HG03103 (cell line): ENCODE data around the gene B4GALT2.
A peak's percentile ranks its signal among the peaks of the same experiment; 100 is the strongest.

Source experiments
- ATAC-seq: cut with Tn5 transposase; IDR thresholded peaks from one replicate; pipeline ENCODE4 v1.9.1; 2021; ENCODE audit warnings: low read depth; ENCODE audit not compliant: unreplicated experiment

Gene B4GALT2

DNA sequence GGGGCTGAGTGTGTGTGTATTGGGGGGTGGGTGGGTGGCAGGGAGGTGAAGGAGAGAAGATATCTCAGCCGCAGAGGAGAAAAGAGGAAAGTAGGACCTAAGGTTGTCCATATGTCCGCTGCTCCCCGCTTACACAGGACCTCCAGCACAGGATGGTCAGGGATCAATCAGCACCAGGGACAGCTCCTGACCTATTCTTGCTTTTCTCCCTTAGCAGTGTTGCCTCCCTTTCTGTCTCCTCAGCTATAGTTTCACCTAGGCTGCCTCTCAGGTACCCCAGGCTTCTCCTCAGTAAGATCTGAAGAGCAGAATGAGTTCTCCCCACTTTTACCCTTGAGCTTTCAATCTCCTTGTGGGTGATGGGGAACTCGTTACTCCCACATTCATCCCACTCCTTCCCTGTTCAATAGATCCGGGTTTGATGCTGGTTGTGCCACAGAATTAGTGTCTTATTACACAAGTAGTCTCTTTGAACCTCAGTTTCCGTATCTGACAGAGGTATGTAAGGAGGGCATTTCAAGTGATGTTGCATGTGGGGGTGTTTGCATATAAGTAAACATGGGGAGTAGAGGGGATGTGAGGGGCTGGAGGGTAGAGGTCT, 10.6 kb upstream of the B4GALT2 start:
- no peak for ATAC-seq

DNA sequence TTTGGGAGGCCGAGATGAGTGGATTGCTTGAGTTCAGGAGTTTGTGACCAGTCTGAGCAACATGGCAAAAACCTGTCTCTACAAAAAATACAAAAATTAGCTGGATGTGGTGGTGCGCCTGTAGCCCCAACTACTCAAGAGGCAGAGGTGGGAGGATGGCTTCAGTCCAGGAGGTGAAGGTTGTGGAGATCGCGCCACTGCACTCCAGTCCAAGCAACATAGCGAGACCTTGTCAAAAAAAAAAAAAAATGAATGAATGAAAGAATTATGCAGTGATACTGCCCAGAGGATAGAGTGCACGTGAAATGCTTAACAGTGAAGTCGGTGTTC, 9.6 kb upstream of the B4GALT2 start:
- no peak for ATAC-seq

DNA sequence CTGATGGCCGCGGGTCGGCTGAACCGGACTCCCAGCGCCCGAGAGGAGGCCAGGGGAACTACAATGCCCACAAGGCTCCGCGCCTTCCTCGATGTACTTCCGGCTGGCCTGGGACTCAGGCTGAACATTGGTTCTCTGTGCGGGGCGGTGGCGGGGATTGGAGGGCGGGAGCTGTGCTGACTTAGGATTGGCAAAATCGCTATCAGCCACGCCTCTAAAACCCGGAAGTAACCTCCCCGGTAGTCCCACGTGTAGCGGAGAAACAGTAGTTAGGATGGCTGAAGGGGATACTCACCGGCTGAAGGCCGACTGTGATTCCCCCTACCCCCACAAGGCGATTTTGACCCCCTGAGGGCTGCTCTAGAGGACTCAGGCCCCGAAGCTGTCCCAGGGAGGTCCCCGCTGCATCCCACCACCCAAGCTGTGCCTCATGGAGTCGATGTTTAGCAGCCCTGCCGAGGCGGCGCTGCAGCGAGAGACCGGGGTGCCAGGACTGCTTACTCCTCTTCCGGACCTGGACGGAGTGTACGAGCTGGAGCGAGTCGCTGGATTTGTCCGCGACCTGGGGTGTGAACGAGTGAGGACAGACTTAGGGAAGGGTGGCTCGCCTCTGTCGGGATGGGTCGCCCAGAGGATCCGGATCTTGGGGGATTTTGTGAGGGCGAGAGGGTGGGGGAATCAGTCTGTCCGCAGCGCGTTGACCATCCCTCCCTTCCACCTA, 9.1 kb upstream of the B4GALT2 start, which contains the start of gene DPH2:
DPH2 (plus strand) TSS at position 265 of the 721 bp plus-strand sequence; CDS start at position 431, 166 bp downstream.
- peak; percentile 82 for ATAC-seq

- no peak for ATAC-seq
Measured at GRCh38 chr1:43970502-43970901, 8.5 kb upstream of the B4GALT2 start.

DNA sequence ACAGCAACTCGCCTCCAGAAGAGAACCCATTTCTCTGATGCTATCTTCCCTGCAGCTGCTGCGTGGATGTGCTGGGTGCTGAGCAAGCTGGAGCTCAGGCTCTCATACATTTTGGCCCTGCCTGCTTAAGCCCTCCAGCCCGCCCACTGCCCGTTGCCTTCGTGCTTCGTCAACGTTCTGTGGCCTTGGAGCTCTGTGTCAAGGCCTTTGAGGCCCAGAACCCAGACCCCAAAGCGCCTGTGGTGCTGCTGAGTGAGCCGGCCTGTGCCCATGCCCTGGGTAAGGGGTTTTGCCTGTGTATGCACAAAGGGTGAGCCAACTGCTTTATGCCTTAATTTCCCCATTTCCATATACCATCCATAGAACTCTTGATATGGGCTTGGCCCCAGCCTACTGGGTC, 8.1 kb upstream of the B4GALT2 start:
- ATAC-seq = no peak

DNA sequence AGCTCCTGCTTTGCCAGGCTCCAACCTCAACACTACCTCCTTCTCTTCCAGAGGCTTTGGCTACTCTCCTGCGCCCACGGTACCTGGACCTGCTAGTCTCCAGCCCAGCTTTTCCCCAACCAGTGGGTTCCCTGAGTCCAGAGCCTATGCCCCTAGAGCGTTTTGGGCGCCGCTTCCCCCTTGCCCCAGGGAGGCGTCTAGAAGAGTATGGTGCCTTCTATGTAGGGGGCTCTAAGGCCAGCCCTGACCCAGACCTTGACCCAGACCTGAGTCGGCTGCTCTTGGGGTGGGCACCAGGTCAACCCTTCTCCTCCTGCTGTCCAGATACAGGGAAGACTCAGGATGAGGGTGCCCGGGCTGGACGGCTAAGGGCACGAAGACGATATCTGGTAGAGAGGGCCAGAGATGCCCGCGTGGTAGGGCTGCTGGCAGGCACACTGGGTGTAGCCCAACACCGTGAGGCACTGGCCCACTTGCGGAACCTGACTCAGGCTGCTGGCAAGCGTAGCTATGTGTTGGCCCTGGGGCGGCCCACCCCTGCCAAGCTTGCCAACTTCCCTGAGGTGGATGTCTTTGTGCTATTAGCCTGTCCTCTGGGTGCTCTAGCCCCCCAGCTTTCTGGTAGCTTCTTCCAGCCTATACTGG, 7.6 kb upstream of the B4GALT2 start:
- ATAC-seq = no peak

DNA sequence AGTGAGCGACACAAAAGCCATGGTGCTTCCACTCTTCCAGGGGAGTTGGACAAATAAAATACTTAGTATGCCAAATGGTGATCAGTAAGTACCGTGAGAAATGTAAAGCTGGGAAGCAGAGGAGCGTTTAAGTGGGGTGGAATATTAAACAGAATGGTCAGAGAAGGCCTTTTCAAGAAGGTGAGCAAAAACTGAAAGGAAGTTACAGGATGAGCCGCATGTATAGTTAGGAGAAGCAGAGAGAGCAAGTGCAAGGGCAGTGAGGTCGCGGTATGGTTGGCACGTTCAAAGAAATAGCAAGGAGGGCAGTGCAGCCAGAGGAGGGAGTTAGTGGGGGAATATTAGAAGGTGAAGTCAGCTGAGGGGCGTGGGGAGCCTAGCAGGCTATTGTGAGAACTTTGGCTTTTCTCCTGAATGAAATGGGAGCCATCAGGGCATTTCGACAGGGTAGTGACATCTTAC, 5.0 kb upstream of the B4GALT2 start:
- ATAC-seq = no peak

DNA sequence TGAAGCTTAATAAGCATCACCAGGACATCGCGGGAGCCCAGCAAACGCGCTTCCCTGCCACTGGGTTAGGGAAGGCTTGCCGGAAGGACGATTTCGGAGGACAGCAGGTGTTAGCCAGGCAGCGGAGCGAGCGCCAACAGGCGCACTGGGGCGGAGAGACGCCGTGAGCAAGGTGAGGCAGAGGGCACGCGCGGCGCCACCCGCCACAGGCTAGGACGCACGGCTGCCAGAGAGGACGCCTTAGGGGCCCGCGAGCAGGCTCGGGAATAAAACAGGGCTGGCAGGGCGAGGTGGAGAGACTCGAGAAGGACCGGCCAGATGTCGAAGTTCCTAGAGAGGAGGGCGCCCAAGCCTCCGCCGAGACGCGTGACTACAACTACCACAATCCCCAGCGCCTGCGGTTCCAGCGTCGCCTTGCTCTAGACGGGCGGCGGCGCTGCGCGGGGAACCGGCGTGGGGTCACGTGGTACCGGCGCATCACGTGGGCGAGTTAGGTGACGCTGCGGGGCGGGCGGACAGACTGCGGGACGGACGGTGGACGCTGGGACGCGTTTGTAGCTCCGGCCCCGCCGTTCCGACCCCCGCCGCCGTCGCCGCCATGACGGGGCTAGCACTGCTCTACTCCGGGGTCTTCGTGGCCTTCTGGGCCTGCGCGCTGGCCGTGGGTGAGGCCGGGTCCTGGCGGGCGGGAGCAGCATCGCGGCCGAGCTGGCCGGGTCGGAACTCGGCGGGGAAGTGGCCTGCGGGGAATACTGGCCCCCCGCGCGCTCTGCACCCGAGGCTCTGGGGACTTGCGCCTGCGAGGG, 4.4 kb upstream of the B4GALT2 start, which contains the start of gene ATP6V0B:
ATP6V0B (plus strand) TSS at position 518 of the 806 bp plus-strand sequence; CDS start at position 599, 81 bp downstream.
- ATAC-seq = peak; percentile 61

- no peak for ATAC-seq
Measured at GRCh38 chr1:43975249-43975961, 3.6 kb upstream of the B4GALT2 start.

DNA sequence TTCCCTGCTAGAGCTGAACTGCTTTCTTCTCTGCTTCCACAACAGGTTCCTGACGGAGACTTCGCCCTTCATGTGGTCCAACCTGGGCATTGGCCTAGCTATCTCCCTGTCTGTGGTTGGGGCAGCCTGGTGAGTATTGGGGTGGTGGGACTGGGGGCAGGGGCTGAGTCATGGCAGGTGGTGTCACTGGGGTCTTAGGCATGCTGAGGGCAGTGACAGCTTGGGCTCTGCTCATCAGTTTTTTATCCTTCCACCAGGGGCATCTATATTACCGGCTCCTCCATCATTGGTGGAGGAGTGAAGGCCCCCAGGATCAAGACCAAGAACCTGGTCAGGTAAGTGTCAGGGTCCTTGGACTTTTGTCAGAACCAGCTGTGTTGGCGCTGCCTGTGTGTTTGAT, 3.0 kb upstream of the B4GALT2 start:
- ATAC-seq = no peak

DNA sequence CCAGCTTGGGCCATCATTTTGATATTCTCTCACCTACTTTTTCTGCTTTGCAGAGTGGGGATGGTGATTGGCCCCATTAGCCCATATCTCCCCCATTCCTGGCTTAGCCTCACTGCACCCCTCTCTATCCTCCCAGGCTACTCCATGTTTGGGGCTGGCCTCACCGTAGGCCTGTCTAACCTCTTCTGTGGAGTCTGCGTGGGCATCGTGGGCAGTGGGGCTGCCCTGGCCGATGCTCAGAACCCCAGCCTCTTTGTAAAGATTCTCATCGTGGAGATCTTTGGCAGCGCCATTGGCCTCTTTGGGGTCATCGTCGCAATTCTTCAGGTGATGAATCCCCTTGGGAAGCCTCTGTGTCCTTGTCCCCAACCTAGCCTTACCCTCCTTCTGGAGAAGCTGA, 2.1 kb upstream of the B4GALT2 start:
- no peak for ATAC-seq

GRCh38 chr1:43977376-43978263, 1.4 kb upstream of the B4GALT2 start:
- no peak for ATAC-seq

GRCh38 chr1:43978264-43978550, 803 bp upstream of the B4GALT2 start:
- no peak for ATAC-seq

DNA sequence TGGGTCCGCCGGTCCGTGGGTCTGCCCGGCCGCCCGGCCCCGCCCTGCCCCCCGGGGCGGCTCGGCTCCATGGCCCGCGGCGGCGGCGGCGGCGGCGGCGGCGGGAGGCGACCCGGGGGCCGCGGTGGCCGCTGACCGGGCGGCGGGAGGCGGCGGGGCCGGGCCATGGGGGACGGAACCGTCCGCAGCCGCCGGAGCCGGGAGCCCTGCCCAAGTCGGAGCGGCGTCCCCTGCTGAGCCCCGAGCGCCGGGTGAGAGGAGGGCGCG, 184 bp downstream of the B4GALT2 start:
- ATAC-seq = no peak

DNA sequence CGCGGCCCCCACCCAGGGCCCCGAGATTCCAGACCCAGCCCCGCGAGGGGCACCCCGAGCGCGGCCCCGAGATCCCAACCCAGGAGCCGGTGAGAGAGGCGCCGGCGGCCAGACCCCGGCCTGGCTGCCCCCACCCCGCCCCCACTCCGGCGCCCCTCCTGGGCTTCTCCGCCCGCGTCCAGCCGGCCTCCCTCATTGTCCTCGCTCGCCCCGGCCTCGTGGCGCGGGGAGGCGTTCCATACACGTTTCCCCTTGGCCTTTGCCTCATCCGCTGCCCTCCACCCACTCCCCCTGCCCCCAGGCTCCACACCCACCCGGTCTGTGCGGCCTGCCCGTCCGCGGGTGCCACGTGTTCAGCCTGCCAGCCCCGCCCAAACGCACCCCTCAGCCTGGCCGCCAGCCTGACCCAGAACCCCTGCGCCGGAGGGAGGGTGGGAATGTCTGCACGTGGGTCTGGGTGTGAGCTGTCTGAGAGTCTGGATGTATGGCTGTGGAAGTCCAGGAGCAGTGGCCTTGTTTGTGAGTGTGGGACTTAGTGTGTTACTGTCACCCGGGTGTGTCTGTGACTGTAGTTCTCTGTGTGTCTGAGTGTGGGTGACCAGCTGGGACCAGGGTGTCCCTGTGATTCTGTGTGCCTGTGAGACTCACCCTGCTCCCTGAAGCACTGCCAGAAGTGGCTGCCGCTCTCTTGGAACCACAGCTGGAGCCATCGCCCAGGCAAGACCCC, 681 bp downstream of the B4GALT2 start:
- ATAC-seq = no peak

DNA sequence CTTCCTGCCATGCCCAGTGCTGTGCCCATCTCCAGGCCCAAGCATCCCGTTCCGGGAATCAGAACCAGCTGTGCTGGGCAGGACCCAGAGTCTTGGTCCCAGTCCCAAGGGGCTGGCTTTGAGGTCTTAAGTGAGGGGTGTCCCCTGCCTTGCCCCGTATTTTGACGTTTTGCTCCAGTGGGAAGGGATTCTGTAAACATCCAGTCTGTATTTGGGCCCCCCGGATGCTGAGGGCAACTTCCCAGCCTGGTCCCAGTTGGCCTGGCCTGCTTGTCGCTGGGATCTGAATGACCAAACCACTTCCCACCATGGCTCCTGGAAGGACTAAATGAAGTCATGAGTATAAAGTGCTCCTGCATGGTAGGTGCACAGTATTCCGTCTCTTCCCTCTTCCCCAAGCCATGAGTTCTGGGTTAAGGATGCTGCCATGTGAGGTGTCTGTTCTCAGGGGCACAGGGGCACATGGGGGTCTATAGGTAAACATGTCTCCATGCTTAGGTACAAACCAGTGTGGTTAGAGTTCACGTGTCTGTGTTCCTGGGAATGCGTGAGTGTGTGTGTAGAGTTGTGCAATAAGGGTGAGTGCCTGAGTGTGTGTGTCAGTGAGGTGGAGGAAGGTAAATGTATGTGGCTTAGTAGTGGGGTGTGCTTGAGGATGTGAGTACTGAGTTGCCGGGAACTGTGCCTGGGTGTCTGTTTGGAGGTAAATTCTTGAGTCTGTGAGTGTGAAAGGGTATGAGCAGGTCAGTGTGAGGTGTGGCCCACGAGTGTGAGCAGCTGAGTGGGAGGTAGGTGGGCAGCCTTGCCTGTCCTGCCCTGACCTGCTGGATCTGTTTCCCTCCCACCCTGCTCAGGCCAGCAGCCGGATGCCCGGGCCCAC, 1.5 kb downstream of the B4GALT2 start:
- no peak for ATAC-seq

GRCh38 chr1:43981135-43981491, 2.1 kb downstream of the B4GALT2 start:
- ATAC-seq = no peak

DNA sequence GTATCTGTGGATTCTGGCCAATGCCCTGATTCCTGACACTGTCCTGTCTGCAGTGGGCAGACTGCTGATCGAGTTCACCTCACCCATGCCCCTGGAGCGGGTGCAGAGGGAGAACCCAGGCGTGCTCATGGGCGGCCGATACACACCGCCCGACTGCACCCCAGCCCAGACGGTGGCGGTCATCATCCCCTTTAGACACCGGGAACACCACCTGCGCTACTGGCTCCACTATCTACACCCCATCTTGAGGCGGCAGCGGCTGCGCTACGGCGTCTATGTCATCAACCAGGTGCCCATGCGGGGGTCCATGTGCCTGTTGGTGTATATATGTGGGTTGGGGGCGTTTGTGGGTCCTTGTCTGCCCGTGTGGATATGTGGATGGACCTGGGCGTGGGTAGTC, 2.6 kb downstream of the B4GALT2 start:
- ATAC-seq = no peak
